Thymus (tissue), 11 donors: ENCODE results near the gene CRAT. TPM values are rescaled to one million over a fixed set of nuclear protein-coding genes. Genes with fewer than 3 reads are reported as not detected.

Experiments
- DNase-seq, 9 donors: peaks; one replicate each; pipeline ENCODE4 v3.0.0-alpha.2; 2013; ENCODE audit warnings: low spot score in 9 of 9, low read depth in 6 of 9, missing footprints in 1 of 9
- H3K27ac ChIP-seq, 2 donors: one replicate each; pipeline ENCODE4 v1.5.1; 2013; ENCODE audit warnings: control low read depth in 1 of 2, low read depth in 1 of 2, low read length in 1 of 2, mild to moderate bottlenecking in 1 of 2, moderate library complexity in 1 of 2
- H3K27me3 ChIP-seq, 2 donors: one replicate each; pipeline ENCODE4 v1.5.1; 2013; ENCODE audit warnings: low read length in 1 of 2; ENCODE audit not compliant: control insufficient read depth in 2 of 2, insufficient read depth in 1 of 2
- H3K36me3 ChIP-seq, 2 donors: one replicate each; pipeline ENCODE4 v1.5.1; 2013; ENCODE audit warnings: low read length in 1 of 2, mild to moderate bottlenecking in 1 of 2, moderate library complexity in 1 of 2; ENCODE audit not compliant: control insufficient read depth in 2 of 2, insufficient read depth in 2 of 2
- H3K4me1 ChIP-seq, 2 donors: one replicate each; pipeline ENCODE4 v1.5.1; 2013; ENCODE audit warnings: low read length in 2 of 2; ENCODE audit not compliant: control insufficient read depth in 2 of 2, insufficient read depth in 2 of 2
- H3K4me3 ChIP-seq, 2 donors: one replicate each; pipeline ENCODE4 v1.5.1; 2013; ENCODE audit warnings: low read length in 2 of 2, control low read depth in 1 of 2, mild to moderate bottlenecking in 1 of 2
- H3K9me3 ChIP-seq, 2 donors: one replicate each; pipeline ENCODE4 v1.5.1; 2013; ENCODE audit warnings: low read length in 1 of 2, mild to moderate bottlenecking in 1 of 2; ENCODE audit not compliant: control insufficient read depth in 2 of 2, insufficient read depth in 1 of 2
- WGBS: extraction: QIAGEN DNeasy Blood & Tissue Kit; methylation state at CpG from one replicate; pipeline ENCODE4 v1.1.7; 2013; 5-methylcytosine and 5-hydroxymethylcytosine counted together
- polyA plus RNA-seq: library from polyadenylated mRNA; stranded (reverse); fragments of 200-250 nt; gene quantifications from one replicate; pipeline ENCODE4 v1.2.3, GENCODE V29; 2013
- total RNA-seq: library from RNA; stranded (reverse); fragments of 120-200 nt; gene quantifications from one replicate; pipeline ENCODE4 v1.2.4, GENCODE V29; 2013
- donor health status: healthy.

The CRAT gene
- total and polyA plus RNA-seq, 2 donors: 4.1 to 9.4 TPM

DNA sequence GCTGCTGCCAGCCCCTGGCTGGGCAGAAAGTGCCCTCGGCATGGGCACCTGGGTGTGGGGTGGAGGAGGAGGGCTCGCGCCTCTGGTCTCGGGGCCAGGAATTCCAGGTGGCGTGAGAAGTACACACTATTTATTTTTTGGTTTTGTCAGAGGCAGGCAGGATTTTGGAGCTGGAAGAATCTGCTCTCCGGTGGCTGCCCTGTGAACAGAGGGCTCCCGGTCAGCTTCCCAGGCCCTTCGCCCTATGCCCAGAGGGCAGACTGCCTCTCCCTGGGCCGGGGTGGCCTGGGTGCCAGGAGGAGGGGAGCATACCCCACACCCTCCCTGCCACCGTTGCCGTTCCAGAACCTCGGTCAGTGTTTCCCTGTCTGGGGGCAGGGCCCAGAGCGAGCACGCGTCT is 21.3 kb downstream of the CRAT start:
- 97% methylated on average over 15 of the region's 15 CpGs for WGBS

DNA sequence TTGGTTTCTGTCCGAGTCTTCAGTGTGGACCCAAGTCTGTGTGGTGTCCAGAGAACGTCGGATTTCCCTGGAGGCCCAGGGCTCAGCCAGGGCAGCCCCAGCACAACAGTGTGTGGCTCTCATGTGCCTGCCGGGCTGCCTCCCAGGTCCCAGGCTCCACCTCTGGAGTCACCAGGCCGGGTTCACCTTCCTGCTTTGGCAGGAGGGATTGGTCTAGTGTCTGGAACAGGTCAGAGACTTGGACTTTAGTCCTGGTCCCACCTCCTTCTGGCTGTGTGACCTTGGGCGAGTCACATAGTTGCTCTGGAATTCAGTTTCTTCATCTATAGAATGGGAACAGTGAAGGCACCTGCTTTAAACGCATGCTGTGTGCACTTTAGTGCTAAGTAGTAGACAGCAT is 26.5 kb downstream of the CRAT start:
- Histone ChIP-seq H3K27ac (no peak overlapping the region), H3K4me1 (peaks cover 10 to 22% of the 10 kb centered on the region in 2 donors), H3K36me3 (peaks cover 43 to 56% of the 10 kb centered on the region in 2 donors), H3K9me3 (no peaks in the 10 kb centered on the region), H3K27me3 (no peaks in the 10 kb centered on the region), H3K4me3 (no peak overlapping the region)
- DNase-seq: no peak
- WGBS: 96% methylated on average over 7 of the region's 7 CpGs

More for the DNA sequence above, 21.3 kb downstream of the CRAT start:
- no peaks in the 10 kb centered on the region for H3K9me3 ChIP-seq
- no peaks in the 10 kb centered on the region for H3K27me3 ChIP-seq
- no peak overlapping the region for H3K4me3 ChIP-seq
- peaks cover 55 to 63% of the 10 kb centered on the region in 2 donors for H3K36me3 ChIP-seq
- no peak overlapping the region for H3K27ac ChIP-seq
- DNase-seq: no peak
- H3K4me1 ChIP-seq: no peaks in the 10 kb centered on the region

DNA sequence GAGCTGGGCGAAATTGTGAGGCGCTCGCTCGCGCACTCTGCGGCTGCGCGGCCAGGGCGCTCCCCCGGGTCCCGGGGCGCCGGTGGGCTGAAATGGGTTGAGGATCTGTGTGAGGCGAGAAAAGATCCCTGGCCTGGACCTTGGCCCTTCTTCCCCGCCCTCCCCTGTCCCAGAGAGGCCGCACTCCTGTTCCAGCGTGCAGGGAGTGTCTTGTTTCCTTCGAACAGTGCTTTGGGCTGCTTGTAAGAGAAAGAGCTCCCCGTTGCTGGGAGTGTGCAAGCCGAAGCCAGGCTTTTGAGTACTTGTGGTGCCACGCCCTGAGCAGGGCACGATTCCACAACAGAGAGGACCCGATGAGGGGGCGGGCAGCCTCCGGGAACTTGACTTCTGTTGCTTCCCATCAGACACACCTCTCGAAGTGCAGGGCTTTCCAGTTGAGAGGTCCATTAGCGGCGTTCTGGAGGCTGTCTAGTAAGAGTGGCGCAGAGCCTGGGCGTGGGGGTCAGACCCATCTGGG is 29.1 kb downstream of the CRAT start:
- Histone ChIP-seq H3K4me3 (peak overlapping the region; percentile 89 to 90), H3K27ac (peak overlapping the region; percentile 87 to 94), H3K27me3 (no peaks in the 10 kb centered on the region), H3K4me1 (peaks cover 10 to 22% of the 10 kb centered on the region in 2 donors), H3K36me3 (peaks cover 24 to 32% of the 10 kb centered on the region in 2 donors), H3K9me3 (no peaks in the 10 kb centered on the region)
- DNase-seq: no peak
- WGBS: 4% methylated on average over 30 of the region's 30 CpGs

DNA sequence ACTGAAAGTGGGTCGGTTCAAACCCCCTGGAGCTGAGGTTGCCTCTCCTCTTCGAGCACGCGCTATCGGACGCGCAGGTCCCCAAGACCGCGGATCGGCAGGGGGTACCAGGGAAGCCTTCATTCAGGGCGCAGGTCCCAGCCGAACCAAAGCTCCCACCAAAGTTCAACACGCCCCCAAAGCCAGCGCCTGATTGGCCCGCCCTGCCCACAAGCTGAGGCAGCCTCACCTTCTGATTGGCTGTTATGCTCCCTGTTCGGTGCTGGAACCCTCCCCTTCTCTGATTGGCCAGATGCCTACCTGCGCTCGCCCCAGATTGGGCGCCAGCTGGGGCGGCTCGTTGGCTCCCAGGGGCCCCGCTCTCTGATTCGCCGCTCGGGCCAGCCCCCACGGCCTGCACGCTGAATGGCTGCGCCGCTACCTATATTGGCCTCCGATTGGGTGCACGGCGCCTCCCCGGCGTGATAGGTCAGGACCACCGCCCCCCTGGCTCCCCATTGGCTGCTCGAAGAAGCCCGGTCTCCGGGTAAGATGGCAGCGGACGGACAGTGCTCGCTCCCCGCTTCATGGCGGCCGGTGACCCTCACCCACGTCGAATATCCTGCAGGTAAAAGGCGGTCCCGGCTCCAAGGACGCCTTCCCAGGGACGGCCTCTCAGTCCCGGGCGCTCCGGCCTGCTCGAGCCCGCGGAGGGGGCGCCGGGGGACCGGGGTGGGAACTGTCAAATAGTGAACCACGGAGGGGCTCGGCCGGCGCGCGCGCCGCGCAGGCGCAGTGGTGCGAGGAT is 29.8 kb downstream of the CRAT start, which contains the start of gene DOLPP1:
Gene DOLPP1, plus strand, starts transcription at position 511 of the 787 bp plus-strand sequence. Its CDS starts 21 bp downstream, at position 532.
- WGBS: under 1% methylated on average over 70 of the region's 70 CpGs
- DNase-seq: peak; percentile 91 to 99 (median 98)
- H3K4me1 ChIP-seq: peaks cover 10 to 22% of the 10 kb centered on the region in 2 donors
- H3K36me3 ChIP-seq: peaks cover 18 to 26% of the 10 kb centered on the region in 2 donors
- H3K27ac ChIP-seq: peak within 1 kb of the TSS; percentile 87 to 94
- no peaks in the 10 kb centered on the region for H3K27me3 ChIP-seq
- H3K9me3 ChIP-seq: peaks cover 0 to 3% of the 10 kb centered on the region in 2 donors
- H3K4me3 ChIP-seq: peak within 1 kb of the TSS; percentile 89 to 90

DNA sequence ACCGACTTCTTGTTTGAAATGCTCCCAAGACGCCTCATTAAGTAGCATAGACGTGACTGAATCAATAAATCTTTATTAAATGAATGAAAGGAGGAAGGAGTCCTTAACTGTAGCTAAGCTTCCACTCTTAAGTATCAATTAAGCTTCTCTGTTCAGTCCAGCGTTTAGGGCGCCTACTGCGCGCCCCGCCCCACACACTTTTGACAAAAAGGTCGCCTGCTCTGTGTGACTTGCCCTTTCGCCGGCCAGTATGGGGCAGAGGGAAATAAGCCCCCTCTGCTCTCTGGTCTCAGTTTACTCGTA is 30.3 kb downstream of the CRAT start:
- H3K4me3 ChIP-seq: peak overlapping the region; percentile 89 to 90
- H3K27me3 ChIP-seq: no peaks in the 10 kb centered on the region
- 12% methylated on average over 12 of the region's 12 CpGs for WGBS
- H3K9me3 ChIP-seq: peaks cover 0 to 3% of the 10 kb centered on the region in 2 donors
- H3K36me3 ChIP-seq: peaks cover 12 to 20% of the 10 kb centered on the region in 2 donors
- peaks cover 10 to 22% of the 10 kb centered on the region in 2 donors for H3K4me1 ChIP-seq
- H3K27ac ChIP-seq: peak overlapping the region in 1 of 2 donors; percentile 0
- DNase-seq: no peak

DNA sequence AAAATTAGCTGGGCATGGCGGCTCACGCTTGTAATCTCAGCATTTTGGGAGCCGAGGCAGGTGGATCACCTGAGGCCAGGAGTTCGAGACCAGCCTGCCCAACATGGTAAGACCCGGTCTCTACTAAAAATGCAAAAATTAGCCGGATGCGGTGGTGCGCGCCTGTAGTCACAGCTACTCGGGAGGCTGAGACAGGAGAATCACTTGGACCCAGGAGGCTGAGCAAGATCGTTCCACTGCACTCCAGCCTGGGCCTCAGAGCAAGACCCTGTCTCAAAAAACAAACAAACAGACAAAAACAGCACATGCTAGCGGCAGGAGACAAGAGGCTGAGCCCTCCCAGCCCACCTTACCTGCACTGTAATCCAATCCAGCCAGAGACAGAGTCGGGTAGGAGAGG is 30.8 kb downstream of the CRAT start:
- DNase-seq: no peak
- Histone ChIP-seq H3K27me3 (no peaks in the 10 kb centered on the region), H3K4me3 (no peak overlapping the region), H3K27ac (no peak overlapping the region), H3K9me3 (peaks cover 0 to 3% of the 10 kb centered on the region in 2 donors), H3K36me3 (peaks cover 8 to 16% of the 10 kb centered on the region in 2 donors), H3K4me1 (peaks cover 10 to 22% of the 10 kb centered on the region in 2 donors)
- 90% methylated on average over 13 of the region's 13 CpGs for WGBS

DNA sequence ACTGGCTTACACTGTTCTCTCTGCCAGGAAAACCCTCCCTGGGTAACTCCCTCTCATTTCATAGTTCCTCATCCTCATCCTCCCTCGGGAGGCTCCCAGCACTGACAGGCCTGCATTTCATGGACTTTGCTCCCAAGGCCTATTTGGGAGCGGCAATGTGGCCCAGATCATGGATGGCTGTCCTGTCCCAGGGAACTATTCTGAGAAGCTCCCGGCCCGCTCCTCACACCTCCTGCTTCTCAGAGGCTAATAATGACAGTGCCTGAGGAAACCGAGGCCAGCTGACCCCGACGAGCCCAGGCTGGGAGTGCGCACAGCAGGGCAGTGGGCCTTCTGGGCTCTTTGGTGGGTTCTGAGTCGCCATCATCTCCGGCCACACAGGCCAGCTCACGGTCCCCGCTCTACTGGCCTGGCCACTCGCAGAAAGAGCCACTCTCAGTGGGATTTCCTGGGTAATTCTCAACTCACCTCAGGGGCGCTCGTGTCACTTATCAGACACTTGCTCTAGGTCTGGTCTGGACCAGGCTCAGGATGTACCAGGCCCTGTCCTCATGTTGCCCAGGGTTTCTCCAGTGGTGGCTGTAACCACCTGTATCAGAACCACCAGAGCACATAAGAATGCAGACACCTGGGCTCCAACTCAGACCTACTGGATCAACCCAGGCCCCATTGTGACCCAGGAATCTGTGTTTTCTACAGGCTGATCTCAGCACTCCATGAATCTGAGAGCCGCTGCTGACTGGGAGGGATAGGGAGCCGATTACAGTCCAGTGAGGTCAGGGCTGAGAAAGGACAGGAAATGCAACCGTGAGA is 31.7 kb downstream of the CRAT start:
- H3K27ac ChIP-seq: no peak overlapping the region
- H3K36me3 ChIP-seq: peaks cover 2 to 7% of the 10 kb centered on the region in 2 donors
- 91% methylated on average over 18 of the region's 18 CpGs for WGBS
- H3K4me3 ChIP-seq: no peak overlapping the region
- H3K27me3 ChIP-seq: no peaks in the 10 kb centered on the region
- no peak for DNase-seq
- peaks cover 0 to 3% of the 10 kb centered on the region in 2 donors for H3K9me3 ChIP-seq
- peaks cover 10 to 22% of the 10 kb centered on the region in 2 donors for H3K4me1 ChIP-seq

DNA sequence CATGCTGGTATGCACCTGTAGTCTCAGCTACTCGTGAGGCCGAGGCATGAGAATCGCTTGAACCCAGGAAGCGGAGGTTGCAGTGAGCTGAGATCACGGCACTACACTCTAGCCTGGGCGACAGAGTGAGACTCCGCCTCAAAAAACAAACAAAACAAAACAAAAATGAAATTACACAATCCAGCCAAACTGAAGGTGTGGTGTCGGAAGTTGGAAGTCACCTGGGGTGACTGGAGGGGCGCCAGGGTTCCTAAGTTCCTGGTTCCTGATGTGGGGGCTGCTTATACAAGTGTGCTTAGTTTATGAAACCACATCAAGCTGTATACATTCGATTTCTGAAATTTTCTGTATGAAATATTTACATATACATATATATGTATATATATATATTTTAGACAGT is 33.4 kb downstream of the CRAT start:
- WGBS: 95% methylated on average over 10 of the region's 10 CpGs
- no peak overlapping the region for H3K27ac ChIP-seq

DNA sequence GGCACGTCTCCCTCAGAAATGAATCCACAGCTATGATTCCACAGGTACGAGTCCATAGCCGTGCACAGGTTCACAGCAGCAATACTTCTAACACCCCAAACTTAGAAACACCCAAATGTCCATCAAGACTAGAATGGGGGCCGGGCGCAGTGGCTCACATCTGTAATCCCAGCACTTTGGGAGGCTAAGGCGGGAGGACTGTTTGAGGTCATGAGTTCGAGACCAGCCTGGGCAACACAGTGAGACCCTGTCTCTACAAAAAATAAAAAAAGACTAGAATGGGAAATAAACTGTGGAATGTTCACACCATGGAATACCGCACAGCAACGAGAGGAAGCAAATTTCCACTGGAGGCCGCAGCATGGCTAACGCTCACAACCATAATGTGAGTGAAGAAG is 34.0 kb downstream of the CRAT start:
- no peak overlapping the region for H3K4me3 ChIP-seq
- H3K27ac ChIP-seq: no peak overlapping the region
- no peak for DNase-seq
- H3K27me3 ChIP-seq: no peaks in the 10 kb centered on the region
- WGBS: 98% methylated on average over 11 of the region's 11 CpGs
- peaks cover 6 to 22% of the 10 kb centered on the region in 2 donors for H3K4me1 ChIP-seq
- peaks cover 0 to 3% of the 10 kb centered on the region in 2 donors for H3K9me3 ChIP-seq
- H3K36me3 ChIP-seq: peaks cover 0 to 5% of the 10 kb centered on the region in 2 donors

More for the DNA sequence above, 33.4 kb downstream of the CRAT start:
- Histone ChIP-seq H3K36me3 (no peaks in the 10 kb centered on the region), H3K9me3 (peaks cover 0 to 3% of the 10 kb centered on the region in 2 donors), H3K4me1 (peaks cover 7 to 22% of the 10 kb centered on the region in 2 donors), H3K4me3 (no peak overlapping the region), H3K27me3 (no peaks in the 10 kb centered on the region)
- no peak for DNase-seq
